NT2/D1 (cell line): ENCODE data around the gene KCNA1.

ENCODE experiments used
- DNase-seq: peaks from one replicate; pipeline ENCODE4 v3.0.0-alpha.2; 2011; ENCODE audit warnings: low read depth, low spot score
- H3K27me3 ChIP-seq: 2 replicates; pipeline ENCODE4 v1.6.0; 2011; ENCODE audit warnings: mild to moderate bottlenecking; ENCODE audit not compliant: insufficient read length, insufficient read depth
- H3K36me3 ChIP-seq: 2 replicates; pipeline ENCODE4 v1.6.1; 2011; ENCODE audit warnings: mild to moderate bottlenecking, low read length, mixed read lengths; ENCODE audit not compliant: insufficient read depth, insufficient read length
- H3K4me1 ChIP-seq: 2 replicates; pipeline ENCODE4 v1.5.1; 2011; ENCODE audit not compliant: insufficient read depth, insufficient read length
- H3K4me3 ChIP-seq: 2 replicates; pipeline ENCODE4 v1.5.1; 2011; ENCODE audit warnings: low read depth; ENCODE audit not compliant: insufficient read length
- H3K9ac ChIP-seq: 2 replicates; pipeline ENCODE4 v1.6.0; 2011; ENCODE audit warnings: low read depth; ENCODE audit not compliant: insufficient read length
- H3K9me3 ChIP-seq: 2 replicates; pipeline ENCODE4 v1.5.1; 2011; ENCODE audit warnings: mild to moderate bottlenecking, low read length; ENCODE audit not compliant: insufficient read depth
- SUZ12 ChIP-seq: IDR thresholded peaks from 2 replicates; pipeline ENCODE4 v1.6.1; 2011; ENCODE audit not compliant: insufficient read length, insufficient read depth; ENCODE audit errors: extremely low read depth
- YY1 ChIP-seq: IDR thresholded peaks from 2 replicates; pipeline ENCODE4 v1.6.1; 2011; ENCODE audit not compliant: insufficient read length, insufficient read depth
- ZNF274 ChIP-seq: IDR thresholded peaks from 2 replicates; pipeline ENCODE4 v1.6.1; 2011; ENCODE audit warnings: mild to moderate bottlenecking, low read depth, low read length

The KCNA1 gene

DNA sequence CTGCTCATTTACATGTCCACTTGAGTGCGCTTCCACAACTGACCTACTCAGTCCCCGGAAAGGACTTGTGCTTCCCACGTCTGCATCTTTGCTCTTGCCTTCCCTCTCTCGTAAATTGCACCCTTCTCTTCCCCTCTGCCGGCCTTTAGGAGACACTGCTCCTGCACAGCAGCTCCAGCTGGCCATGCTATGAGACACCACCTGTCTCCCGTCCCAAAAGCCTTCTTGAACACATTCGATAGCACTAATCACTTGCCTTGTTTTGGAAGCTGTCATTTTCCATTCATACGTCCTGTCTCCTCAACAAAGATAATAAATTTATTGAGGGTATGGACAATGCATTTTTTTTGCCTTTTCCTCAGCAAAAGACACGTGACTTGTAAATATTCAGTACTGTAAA lies 15.7 kb upstream of the KCNA1 start:
- TF ChIP-seq ZNF274 (no peak), YY1 (no peak), SUZ12 (no peak)
- H3K27me3 ChIP-seq: peaks cover 10% of the 10 kb centered on the region
- DNase-seq: no peak

DNA sequence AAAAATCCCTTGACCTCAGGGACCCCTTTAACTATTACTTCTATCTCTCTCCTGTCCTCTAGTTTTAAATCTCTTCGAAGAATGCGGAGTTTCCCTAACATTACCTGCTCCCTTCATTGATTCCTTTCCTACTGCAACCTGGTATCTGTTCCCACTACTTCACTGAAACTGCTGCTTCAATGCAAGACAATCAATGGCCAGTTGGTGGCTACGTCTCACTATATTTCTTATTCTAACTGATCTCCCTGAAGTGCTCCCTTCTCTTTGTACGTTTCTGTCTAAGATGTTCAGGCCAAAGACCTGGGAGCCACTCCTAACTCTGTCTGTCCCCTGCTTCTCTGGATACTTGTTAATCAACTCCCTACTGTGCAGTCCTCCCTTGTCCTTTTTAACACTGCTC lies 10.3 kb upstream of the KCNA1 start:
- Histone ChIP-seq H3K36me3 (no peaks in the 10 kb centered on the region), H3K4me3 (no peak overlapping the region), H3K4me1 (no peaks in the 10 kb centered on the region), H3K27me3 (no peaks in the 10 kb centered on the region), H3K9ac (no peak overlapping the region), H3K9me3 (no peaks in the 10 kb centered on the region)
- TF ChIP-seq ZNF274 (no peak), SUZ12 (no peak), YY1 (no peak)
- DNase-seq: no peak

More for the DNA sequence above, 15.7 kb upstream of the KCNA1 start:
- Histone ChIP-seq H3K4me3 (no peak overlapping the region), H3K9ac (no peak overlapping the region), H3K4me1 (no peaks in the 10 kb centered on the region), H3K36me3 (no peaks in the 10 kb centered on the region), H3K9me3 (no peaks in the 10 kb centered on the region)

DNA sequence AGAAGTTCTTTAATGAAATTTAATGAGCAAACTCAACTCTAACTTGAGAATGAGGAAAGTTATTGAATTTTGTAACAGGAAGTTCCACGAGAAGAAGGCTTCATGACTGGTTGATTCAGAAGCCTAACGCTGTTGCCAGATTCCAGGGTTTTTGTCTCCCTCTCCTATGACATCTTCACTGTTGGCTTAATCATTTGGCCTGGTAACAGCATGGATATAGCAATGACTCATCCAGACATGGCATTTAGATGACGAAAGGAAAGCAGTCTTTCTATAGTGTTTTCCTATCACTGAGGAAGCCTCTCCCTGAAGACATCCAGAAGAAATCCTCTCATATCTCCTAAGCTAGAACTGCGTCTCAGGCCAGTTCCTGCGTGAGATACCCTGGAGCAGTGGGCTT lies 9.4 kb upstream of the KCNA1 start:
- Histone ChIP-seq H3K27me3 (no peaks in the 10 kb centered on the region), H3K9ac (no peak overlapping the region), H3K36me3 (no peaks in the 10 kb centered on the region), H3K9me3 (no peaks in the 10 kb centered on the region), H3K4me3 (no peak overlapping the region), H3K4me1 (no peaks in the 10 kb centered on the region)
- TF ChIP-seq YY1: no peak
- TF ChIP-seq SUZ12: no peak
- TF ChIP-seq ZNF274: no peak
- no peak for DNase-seq

DNA sequence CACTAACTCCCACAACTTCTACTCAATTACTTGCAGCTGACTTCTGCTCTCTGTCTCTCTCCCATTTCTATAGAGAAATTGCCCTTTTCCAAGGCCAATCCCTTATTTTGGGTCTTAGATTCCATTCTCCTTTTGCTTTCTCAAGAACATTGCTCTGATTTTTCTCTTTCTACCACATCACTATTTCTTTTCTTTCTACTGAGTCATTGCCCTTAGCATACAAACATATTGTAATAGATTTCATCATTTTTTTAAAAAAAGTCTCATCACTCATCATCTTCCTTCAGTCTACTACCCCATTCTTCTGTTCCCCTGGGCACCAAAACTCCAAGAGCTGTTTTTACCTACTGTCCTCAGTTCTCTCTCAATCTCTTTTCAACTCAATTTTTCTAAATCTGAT lies 4.4 kb upstream of the KCNA1 start:
- H3K4me1 ChIP-seq: no peaks in the 10 kb centered on the region
- no peak for DNase-seq
- H3K9ac ChIP-seq: no peak overlapping the region
- no peak overlapping the region for H3K4me3 ChIP-seq
- H3K36me3 ChIP-seq: no peaks in the 10 kb centered on the region
- peaks cover 44% of the 10 kb centered on the region for H3K27me3 ChIP-seq
- H3K9me3 ChIP-seq: no peaks in the 10 kb centered on the region
- TF ChIP-seq YY1 (no peak), SUZ12 (no peak), ZNF274 (no peak)

DNA sequence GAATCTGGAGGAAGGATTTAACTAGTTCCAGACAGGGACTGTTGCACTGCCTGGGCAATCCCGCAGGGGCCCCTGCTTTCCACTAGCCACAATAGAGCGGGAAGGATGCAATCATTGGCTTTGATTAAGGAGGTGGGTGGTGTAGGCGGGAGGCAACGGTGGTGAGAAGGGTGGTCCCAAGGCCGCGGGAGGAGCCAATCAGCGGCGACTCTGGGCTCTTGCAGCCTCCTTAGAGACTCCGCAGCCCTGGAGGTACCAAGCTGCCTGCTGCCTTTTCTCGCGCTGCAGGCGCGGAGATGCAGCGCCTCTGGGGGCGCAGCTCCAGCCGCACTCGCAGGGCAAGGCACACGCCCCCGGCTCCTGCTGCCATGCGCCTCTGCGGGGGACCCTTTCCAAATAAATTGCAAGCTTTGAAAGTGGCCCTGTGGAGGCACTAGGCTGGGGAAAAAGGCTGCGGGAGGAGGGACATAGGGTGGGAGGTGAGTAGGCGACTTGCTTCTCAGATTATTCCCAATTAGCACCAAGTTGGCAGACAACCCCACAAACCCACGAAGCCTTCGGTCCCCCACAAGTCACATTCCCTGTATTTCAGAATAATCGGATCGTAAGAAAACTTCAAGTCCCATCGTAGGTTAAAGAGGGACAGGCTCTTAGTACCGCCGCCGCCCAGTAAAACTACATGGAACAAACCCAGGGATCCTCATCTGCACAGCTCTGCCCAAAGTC lies 858 bp upstream of the KCNA1 start:
- H3K4me3 ChIP-seq: peak overlapping the region; percentile 68
- peaks cover 4% of the 10 kb centered on the region for H3K4me1 ChIP-seq
- H3K27me3 ChIP-seq: peaks cover 67% of the 10 kb centered on the region
- peak; percentile 66 for TF ChIP-seq SUZ12
- TF ChIP-seq ZNF274: no peak
- peak; percentile 99 for DNase-seq
- H3K36me3 ChIP-seq: no peaks in the 10 kb centered on the region
- peaks cover 13% of the 10 kb centered on the region; the same call in 1 of the 2 replicates for H3K9me3 ChIP-seq
- peak overlapping the region; percentile 65 for H3K9ac ChIP-seq

DNA sequence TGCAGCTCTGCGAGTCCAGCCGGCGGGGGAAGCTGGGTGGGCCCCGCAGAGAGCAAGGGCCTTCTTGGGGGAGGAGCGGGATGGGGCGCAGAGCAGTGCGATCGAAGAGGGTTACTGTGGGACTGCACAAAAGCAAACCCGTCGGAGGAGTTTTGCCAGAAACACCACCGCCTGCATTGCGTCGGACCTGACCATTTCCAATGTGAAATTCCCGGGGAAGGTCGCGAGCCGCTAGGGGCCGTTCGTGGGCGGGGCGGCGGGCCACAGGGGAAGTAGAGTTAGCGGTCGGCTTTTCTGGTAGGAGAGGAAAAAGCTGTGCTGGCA lies 333 bp upstream of the KCNA1 start:
- TF ChIP-seq SUZ12: no peak
- no peak for TF ChIP-seq ZNF274
- TF ChIP-seq YY1: no peak
- Histone ChIP-seq H3K4me3 (peak overlapping the region; percentile 68), H3K4me1 (peaks cover 4% of the 10 kb centered on the region), H3K36me3 (no peaks in the 10 kb centered on the region), H3K27me3 (peaks cover 69% of the 10 kb centered on the region), H3K9me3 (peaks cover 13% of the 10 kb centered on the region; the same call in 1 of the 2 replicates), H3K9ac (peak overlapping the region; percentile 65)
- peak; percentile 27 for DNase-seq

DNA sequence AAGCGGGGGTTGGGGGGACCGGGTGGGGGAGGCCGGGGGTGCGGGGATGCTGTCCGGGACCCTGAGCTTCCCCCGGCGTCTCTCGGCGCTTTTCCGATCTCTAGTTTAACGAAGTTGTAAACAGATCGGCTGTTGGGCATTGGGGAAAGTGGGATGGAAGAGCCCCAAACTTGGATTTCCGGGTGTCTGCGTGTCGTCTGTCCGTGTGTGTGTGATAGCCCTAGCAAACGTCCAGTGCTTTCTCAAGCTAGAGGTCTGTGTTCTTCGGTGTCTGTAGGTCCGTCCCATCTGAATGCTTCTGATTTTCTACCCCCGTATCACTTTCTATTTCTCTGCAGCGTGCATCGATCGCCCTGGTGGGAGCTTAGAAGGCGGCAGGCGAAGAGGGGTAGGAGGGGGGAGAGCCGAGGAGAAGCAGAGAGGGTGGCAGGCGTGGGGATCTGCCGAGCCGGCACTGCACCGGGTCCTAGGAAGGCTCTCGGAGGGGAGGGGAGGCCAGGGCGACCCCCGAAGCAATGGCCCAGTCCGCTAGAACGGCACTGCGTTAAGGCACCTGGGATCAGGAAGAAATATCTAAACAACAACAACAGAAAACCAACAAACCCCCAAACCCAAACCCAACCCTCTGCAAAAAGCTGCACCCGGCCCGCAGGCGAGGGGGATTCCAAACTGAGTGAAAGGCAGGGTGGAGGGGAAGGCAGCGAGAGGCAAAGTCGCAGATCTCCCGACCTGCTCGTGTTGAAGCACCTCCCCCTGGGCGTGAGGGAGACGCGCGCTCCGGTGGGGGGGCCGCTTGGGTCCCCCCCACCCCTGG lies 1.0 kb downstream of the KCNA1 start:
- Histone ChIP-seq H3K9ac (peak overlapping the region; percentile 79), H3K4me1 (peaks cover 4% of the 10 kb centered on the region), H3K27me3 (peaks cover 74% of the 10 kb centered on the region), H3K36me3 (no peaks in the 10 kb centered on the region), H3K9me3 (peaks cover 13% of the 10 kb centered on the region; the same call in 1 of the 2 replicates), H3K4me3 (peak overlapping the region; percentile 68)
- no peak for DNase-seq
- no peak for TF ChIP-seq YY1
- peak; percentile 82 for TF ChIP-seq SUZ12
